K562 (cell line): ENCODE results near the gene SCN8A.

ENCODE experiments used
- ATF7 ChIP-seq: fragments of 450-650 bp; IDR thresholded peaks from 2 replicates; pipeline ENCODE4 v1.7.1; 2014; ENCODE audit warnings: mild to moderate bottlenecking, moderate library complexity
- FOXM1 ChIP-seq, 2 experiments: fragments of 450-650 bp in 1 of 2; sonication (generic) in 1 of 2; formaldehyde crosslinking in 1 of 2; IDR thresholded peaks; 2 replicates each; pipeline versions ENCODE4 v1.6.1 to v1.9.0; 2017 to 2022; ENCODE audit warnings: low read depth in 2 of 2, mild to moderate bottlenecking in 2 of 2, missing genetic modification reagents in 1 of 2, moderate library complexity in 1 of 2
- MED1 ChIP-seq: sonication (generic); formaldehyde crosslinking; IDR thresholded peaks from 2 replicates; pipeline ENCODE4 v1.8.1; 2023; ENCODE audit warnings: missing genetic modification reagents, borderline replicate concordance
- POLR2A ChIP-seq: fragments of 450-650 bp; conservative IDR thresholded peaks from 2 replicates; pipeline ENCODE4 v1.6.1; 2016
- SIN3A ChIP-seq, 2 experiments: fragments of 150-350 bp in 1 of 2; IDR thresholded peaks; 2 replicates each; pipeline ENCODE4 v1.6.1; 2011 to 2016; ENCODE audit warnings: borderline replicate concordance in 2 of 2, low read depth in 2 of 2, low read length in 2 of 2, mild to moderate bottlenecking in 2 of 2, moderate library complexity in 2 of 2; ENCODE audit not compliant: control insufficient read depth in 1 of 2
- ZBTB7A ChIP-seq: IDR thresholded peaks from 2 replicates; pipeline ENCODE4 v1.6.1; 2011; ENCODE audit warnings: low read depth, mild to moderate bottlenecking, low read length, moderate library complexity, borderline replicate concordance; ENCODE audit not compliant: control insufficient read depth
- ZFX ChIP-seq: sonication (generic); formaldehyde crosslinking; IDR thresholded peaks from 2 replicates; pipeline ENCODE4 v1.8.0; 2022; ENCODE audit warnings: mild to moderate bottlenecking, missing genetic modification reagents, moderate library complexity
- ZNF274 ChIP-seq: IDR thresholded peaks from 2 replicates; pipeline ENCODE4 v1.6.1; 2011; ENCODE audit warnings: low read depth, mild to moderate bottlenecking, low read length, moderate library complexity, borderline replicate concordance
- TF ChIP-seq, protein P1 (sequence below): fragments of 450-650 bp; IDR thresholded peaks from 2 replicates; pipeline ENCODE4 v1.6.1; 2016
- TF ChIP-seq, protein P2 (sequence below): sonication (generic); formaldehyde crosslinking; IDR thresholded peaks from 2 replicates; pipeline ENCODE4 v1.8.0; 2022; ENCODE audit warnings: missing genetic modification reagents, mild to moderate bottlenecking, borderline replicate concordance

DNA sequence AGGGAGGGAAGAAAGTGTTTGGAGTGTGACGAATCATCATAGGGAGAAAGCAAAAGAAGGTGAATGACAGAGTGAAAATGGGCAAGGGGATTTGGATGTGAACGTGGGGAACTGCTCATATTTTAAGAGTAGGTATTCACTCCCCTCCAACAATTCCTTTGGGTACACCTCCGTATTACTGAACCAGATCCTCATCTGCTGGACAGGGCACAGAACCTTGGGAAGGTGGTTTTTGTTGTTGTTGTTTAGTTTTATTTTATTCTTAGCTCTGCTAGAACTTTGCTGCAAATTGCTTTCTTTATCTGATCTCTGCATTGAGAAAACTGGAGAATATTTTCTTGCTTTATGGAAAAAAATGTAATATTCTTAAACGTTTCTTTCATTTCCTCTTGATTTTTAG lies 7.1 kb downstream of the SCN8A start:
- TF ChIP-seq POLR2A, result no peak
- TF ChIP-seq, protein P1, sequence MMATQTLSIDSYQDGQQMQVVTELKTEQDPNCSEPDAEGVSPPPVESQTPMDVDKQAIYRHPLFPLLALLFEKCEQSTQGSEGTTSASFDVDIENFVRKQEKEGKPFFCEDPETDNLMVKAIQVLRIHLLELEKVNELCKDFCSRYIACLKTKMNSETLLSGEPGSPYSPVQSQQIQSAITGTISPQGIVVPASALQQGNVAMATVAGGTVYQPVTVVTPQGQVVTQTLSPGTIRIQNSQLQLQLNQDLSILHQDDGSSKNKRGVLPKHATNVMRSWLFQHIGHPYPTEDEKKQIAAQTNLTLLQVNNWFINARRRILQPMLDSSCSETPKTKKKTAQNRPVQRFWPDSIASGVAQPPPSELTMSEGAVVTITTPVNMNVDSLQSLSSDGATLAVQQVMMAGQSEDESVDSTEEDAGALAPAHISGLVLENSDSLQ, result no peak
- TF ChIP-seq ZBTB7A, result no peak
- no peak for TF ChIP-seq ZNF274
- TF ChIP-seq ATF7, result no peak
- TF ChIP-seq ZFX, result no peak
- TF ChIP-seq FOXM1 (IDR thresholded peaks at IDR 0.05; ENCODE audit: low read depth), result no peak
- no peak for TF ChIP-seq FOXM1 (CRISPR knock-in tag; IDR thresholded peaks at IDR 0.05; ENCODE audit: low read depth)
- no peak for TF ChIP-seq MED1 (CRISPR knock-in tag)
- TF ChIP-seq, protein P2, sequence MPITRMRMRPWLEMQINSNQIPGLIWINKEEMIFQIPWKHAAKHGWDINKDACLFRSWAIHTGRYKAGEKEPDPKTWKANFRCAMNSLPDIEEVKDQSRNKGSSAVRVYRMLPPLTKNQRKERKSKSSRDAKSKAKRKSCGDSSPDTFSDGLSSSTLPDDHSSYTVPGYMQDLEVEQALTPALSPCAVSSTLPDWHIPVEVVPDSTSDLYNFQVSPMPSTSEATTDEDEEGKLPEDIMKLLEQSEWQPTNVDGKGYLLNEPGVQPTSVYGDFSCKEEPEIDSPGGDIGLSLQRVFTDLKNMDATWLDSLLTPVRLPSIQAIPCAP (CRISPR knock-in tag), result no peak
- TF ChIP-seq SIN3A (IDR thresholded peaks at IDR 0.05; ENCODE audit: borderline replicate concordance in 2 of 2, control insufficient read depth in 1 of 2, low read depth in 2 of 2, low read length in 2 of 2), result no peak
